ENCODE data around the gene DMWD.
"Not testable (repeated sequence)": the region's sequence is repeated elsewhere in the genome, so short reads cannot be mapped to it uniquely, and the experiment has no call there.

Gene DMWD

DNA sequence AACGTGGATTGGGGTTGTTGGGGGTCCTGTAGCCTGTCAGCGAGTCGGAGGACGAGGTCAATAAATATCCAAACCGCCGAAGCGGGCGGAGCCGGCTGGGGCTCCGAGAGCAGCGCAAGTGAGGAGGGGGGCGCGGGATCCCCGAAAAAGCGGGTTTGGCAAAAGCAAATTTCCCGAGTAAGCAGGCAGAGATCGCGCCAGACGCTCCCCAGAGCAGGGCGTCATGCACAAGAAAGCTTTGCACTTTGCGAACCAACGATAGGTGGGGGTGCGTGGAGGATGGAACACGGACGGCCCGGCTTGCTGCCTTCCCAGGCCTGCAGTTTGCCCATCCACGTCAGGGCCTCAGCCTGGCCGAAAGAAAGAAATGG, 22.8 kb downstream of the DMWD start:
- DNase-seq (ENCODE audit: low read depth) = no peak

GRCh38 chr19:45768984-45769782, 23.5 kb downstream of the DMWD start, which contains the start of gene SIX5:
SIX5 (minus strand) TSS chr19:45769252; CDS start chr19:45768844, 408 bp downstream.
- DNase-seq (ENCODE audit: low read depth) = peak; percentile 87

- no peak for DNase-seq (ENCODE audit: low read depth)
These were observed 24.0 kb downstream of the DMWD start for GRCh38 chr19:45768655-45768983.

DNA sequence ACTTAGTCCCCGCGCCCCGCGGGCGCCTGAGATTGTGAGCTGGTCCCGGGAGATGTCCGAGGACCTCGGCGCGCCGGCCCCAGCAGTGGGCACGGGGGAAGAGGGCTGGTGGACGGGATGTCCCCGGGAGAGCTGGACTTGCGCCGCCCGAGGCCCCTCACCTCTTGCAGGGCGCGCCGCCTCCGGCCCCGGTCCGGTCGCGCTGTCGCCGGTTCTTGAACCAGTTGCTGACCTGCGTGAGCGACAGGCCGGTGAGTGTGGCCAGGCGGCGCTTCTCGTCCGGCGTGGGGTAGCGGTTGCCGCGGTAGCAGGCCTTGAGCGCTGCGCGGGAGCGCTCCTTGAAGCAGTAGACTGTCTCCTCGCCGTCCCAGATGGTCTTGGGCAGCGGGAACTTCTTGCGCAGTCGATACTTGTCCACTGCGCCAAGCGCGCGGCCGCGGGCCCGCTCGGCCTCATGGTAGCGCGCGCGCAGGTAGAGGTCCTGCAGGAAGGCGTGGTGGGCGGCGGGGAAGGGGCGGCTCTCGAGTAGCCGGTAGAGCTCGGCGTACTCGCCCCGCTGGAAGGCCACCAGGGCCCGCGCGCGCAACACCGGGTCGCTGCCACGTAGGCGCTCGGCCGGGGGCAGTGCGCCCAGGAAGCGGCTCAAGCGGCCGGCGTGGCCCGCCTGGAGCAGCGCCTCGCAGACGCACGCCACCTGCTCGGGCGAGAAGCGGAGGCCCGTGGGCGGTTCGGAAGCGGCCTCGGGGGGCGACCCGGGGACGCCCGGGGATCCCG, 24.6 kb downstream of the DMWD start:
- no peak for DNase-seq (ENCODE audit: low read depth)

- DNase-seq (ENCODE audit: low read depth) = no peak
These were observed 25.2 kb downstream of the DMWD start for GRCh38 chr19:45767410-45767880.

DNA sequence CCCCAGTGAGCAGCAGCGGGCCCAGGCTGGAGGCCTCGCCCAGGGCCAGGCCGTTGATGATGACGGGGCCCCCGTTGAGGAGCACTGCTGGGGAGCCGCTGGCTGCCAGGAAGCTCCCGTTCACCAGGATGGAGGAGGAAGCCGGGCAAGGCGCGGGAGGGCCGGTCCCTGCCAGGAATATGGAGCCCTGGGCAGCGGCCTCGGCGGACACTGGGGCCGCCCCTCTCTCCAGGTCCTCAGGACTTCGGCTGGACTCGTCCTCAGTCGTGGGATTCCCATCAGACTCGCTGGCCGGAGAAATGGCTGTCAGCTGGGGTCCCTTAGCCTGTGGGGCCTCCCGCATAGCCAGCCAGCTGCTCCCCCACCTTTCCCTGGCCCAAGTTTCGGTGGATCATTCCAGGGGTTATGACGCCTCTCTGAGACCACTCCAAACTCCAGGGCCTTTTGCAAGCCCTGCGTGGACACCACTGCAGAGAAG, 25.7 kb downstream of the DMWD start:
- DNase-seq (ENCODE audit: low read depth) = no peak

GRCh38 chr19:45766296-45766868, 26.3 kb downstream of the DMWD start:
- no peak for DNase-seq (ENCODE audit: low read depth)

- DNase-seq (ENCODE audit: low read depth) = no peak
These were observed 26.8 kb downstream of the DMWD start for GRCh38 chr19:45765702-45766295.

- DNase-seq (ENCODE audit: low read depth) = no peak
These were observed 27.5 kb downstream of the DMWD start for GRCh38 chr19:45764945-45765701.

DNA sequence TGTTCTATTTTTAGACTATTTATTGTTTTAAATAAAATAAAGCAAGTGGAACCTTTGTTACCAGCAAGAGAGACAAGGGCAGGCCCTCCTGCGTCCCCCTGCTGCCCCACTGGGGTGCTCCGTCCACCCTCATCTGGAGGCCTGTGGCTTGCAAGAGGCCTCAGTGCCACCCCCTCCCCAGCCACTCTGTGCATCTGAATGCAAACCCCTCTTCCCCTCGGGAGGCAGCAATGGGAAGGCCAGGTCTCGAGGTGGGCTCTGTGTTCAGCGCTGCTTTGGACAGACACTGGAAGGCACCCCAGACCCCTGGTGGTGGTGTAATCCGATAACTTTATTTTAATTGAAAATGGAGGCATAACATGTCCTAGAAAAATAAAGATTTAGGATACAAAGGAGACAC, 28.2 kb downstream of the DMWD start:
- no peak for DNase-seq (ENCODE audit: low read depth)

- no peak for DNase-seq (ENCODE audit: low read depth)
These were observed 28.9 kb downstream of the DMWD start for GRCh38 chr19:45763691-45764294.

DNA sequence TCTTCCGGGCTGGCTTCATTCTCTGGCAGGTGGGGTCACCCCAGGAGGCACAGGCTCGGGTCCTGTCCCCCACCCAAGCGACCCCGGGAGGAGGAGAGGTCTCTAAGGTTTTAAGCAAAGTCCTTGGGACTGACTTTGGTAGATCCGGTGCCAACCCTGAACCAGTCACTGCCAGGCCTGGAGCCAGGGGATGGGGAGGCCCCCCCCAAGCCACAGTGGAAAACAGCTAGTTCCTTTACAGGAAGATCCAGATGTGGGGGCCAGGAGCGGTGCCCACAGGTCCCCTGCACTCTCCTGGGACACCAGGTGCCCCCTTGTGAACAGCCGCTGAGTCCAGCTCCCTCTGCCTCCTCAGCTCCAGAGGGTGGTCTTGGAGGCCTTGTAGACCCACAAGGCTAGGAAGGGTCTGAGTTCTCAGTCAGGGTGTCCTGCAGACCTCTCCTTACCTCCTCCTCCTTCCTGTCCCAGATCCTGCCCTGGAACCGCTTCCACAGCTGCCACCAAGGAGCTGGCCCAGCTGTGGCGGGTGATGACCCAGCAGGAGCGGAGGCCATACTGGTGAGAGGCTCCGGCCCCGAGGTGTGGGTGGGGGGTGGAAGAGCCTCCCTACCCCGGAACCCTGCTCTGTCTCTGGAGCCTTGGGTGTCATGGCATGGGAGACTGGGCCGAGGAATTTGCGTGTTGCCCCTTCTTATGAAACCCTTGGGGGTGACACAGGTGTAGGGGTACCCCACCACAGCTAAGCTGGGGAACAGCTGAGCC, 29.6 kb downstream of the DMWD start:
- no peak for DNase-seq (ENCODE audit: low read depth)

DNA sequence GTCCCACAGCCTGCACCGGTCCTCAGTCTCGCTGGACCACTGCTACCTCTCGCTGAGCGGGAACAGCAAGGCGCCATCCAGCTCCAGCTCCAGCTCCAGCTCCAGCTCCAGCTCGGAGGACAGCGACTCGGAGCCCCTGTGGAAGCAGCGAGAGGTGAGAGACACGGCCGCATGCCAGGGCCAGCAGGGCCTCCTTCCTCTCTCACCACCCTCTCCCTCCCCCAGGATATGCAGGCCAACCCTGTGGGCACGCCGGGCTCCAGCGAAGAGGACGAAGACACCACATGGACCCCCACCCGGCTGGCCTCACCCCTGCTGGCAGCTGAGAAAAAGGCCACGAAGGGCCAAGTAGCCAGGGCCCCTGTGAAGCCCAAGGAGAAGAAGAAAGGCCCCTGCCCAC, 30.9 kb downstream of the DMWD start:
- no peak for DNase-seq (ENCODE audit: low read depth)

GRCh38 chr19:45758921-45759320, 33.7 kb downstream of the DMWD start:
- DNase-seq (ENCODE audit: low read depth) = no peak

DNA sequence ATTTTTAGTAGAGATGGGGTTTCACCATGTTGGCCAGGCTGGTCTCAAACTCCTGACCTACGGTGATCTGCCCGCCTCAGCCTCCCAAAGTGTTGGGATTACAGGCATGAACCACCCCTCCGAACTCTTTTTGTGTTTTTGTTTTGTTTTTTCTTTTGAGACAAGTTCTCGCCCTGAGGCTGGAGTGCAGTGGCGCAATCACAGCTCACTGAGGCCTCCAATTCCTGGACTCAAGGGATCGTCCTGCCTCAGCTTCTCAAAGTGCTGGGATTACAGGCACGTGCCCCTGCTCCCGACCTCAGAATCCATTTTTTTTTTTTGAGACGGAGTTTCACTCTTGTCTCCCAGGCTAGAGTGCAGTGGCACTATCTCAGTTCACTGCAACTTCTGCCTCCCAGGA, 35.0 kb downstream of the DMWD start:
- no peak for DNase-seq (ENCODE audit: low read depth)

DNA sequence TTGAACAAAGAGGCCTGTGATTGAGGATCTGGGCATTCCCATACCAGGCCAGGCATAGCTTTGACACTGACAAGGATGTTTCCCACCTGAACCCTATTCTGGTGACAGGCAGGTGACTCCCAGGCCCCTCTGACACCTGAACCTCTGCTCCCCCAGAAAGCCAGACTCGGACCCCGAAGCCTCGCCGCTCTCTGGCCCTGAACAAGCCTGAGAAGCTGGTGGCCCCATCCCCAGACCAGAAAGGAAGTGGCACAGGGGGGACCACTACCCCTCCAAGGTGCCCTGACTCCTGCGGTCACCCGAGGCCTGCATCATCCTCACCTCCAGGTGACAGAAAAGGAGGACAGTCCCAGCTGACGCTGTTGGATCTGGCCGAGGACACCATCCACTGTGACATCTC, 38.3 kb downstream of the DMWD start:
- no peak for DNase-seq (ENCODE audit: low read depth)

DNA sequence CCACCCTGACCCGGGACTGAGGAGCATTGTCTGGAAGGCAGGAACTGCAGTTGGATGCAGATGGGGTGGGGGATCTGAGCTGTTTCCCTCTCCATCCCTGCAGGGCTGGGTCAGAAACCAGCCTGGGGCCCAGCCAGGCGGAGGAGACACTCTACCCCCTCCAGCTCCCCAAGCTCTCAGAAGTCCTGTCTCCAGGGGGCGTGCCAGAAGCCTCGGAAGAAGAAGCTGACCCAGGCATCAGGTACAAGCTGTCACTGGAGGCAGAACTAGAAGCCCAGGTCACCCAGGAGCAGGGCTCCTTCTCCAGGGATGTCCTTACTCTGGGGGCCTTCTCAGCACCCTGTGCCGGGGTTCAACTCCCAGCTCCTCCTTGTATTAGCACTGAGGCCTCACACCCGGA, 39.1 kb downstream of the DMWD start:
- DNase-seq (ENCODE audit: low read depth) = no peak

- no peak for DNase-seq (ENCODE audit: low read depth)
These were observed 40.0 kb downstream of the DMWD start for GRCh38 chr19:45752639-45753038.

DNA sequence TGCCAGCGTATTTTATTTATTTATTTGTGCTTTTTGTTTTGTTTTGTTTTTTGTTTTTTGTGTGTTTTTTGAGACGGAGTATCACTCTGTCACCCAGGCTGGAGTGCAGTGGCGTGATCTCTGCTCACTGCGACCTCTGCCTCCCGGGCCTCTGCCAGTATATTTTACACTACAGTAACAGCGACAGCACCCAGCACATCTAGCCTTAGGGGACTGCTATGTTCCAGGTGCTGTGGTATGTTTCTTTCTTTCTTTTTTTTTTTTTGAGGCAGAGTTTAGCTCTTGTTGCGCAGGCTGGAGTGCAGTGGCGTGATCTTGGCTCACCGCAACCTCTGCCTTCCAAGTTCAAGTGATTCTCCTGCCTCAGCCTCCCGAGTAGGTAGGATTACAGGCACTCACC, 41.2 kb downstream of the DMWD start:
- not testable (repeated sequence) for DNase-seq (ENCODE audit: low read depth)

GRCh38 chr19:45747513-45747912, 45.1 kb downstream of the DMWD start:
- no peak for DNase-seq (ENCODE audit: low read depth)

GRCh38 chr19:45746866-45747265, 45.8 kb downstream of the DMWD start:
- no peak for DNase-seq (ENCODE audit: low read depth)

Measured in stimulated activated CD4-positive, alpha-beta T cell treated with anti-CD3 and anti-CD28 coated beads, Interleukin-2, amount 100 ng/mL, for 4 hours (primary cell).